ENCODE results near the gene MAT2B. TPM values are rescaled to one million over a fixed set of nuclear protein-coding genes. Genes with fewer than 3 reads are reported as not detected.
"Not testable (repeated sequence)": the region's sequence is repeated elsewhere in the genome, so short reads cannot be mapped to it uniquely, and the experiment has no call there.

MAT2B gene
- total RNA-seq, 3 donors from 2014 or later = 53.8 to 67.6 (median 55.2) TPM

DNA sequence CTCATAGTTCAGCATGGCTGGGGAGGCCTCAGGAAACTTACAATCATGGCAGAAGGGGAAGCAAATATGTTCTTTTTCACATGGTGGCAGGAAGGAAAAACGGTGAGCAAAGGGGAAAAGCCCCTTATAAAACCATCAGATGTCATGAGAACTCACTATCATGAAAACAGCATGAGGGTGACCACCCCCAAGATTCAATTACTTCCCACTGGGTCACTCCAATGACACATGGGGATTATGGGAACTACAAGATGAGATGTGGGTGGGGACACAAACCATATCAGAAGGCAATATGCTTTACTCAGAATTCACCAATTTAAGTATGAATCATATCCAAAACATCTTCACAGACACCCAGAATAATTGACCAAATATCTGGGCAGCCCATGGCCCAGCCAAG is 19.7 kb downstream of the MAT2B start:
- ATAC-seq = no peak
- no peak overlapping the region for H3K4me3 Mint-ChIP-seq
- peaks cover 13% of the 10 kb centered on the region for H3K36me3 Mint-ChIP-seq (ENCODE audit: insufficient read depth)

DNA sequence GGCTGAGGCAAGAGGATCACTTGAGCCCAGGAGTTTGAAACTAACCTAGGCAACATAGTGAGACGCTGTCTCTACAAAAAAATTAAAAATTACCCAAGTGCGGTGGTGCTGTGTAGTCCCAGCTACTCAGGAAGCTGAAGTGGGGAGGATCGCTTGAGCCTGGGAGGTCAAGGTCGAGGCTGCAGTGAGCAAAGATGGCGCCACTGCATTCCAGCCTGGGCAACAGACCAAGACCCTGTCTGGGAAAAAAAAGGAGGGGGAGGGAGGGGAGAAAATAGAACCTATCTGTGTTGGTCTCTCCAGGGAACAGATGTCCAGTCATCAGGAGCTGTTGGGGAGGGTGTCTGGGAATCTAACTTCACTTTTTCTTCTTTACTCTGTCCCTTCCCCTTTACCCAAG is 24.3 kb downstream of the MAT2B start:
- Mint-ChIP-seq H3K4me1 (ENCODE audit: low read depth) (no peaks in the 10 kb centered on the region), H3K9me3 (peaks cover 7% of the 10 kb centered on the region), H3K4me3 (no peak overlapping the region), H3K27me3 (ENCODE audit: low read depth) (no peaks in the 10 kb centered on the region), H3K36me3 (ENCODE audit: insufficient read depth) (peaks cover 3% of the 10 kb centered on the region)
- ATAC-seq = no peak
- no peak for DNase-seq

More for the DNA sequence above, 19.7 kb downstream of the MAT2B start:
- no peaks in the 10 kb centered on the region for H3K27me3 Mint-ChIP-seq (ENCODE audit: low read depth)
- H3K4me1 Mint-ChIP-seq (ENCODE audit: low read depth) = no peaks in the 10 kb centered on the region
- no peak for DNase-seq
- H3K9me3 Mint-ChIP-seq = peaks cover 9% of the 10 kb centered on the region

DNA sequence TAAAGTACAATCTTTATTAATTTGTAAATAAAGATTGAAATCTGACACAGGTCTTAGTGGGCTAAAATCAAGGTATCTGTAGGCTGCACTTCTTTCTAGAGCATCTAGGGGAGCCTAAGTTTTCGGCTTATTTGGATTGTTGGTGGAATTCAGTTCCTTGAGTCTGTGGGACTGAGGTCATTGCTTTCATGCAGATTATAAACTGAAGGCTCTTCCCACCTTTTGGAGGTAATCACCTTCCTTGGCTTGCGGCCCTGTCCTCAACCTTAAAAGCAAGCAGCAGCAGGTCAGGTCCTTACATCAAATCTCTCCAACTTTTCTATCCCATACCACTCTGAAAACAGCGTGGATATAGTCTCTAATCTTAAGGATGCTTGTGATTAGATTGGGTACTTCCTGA is 25.9 kb downstream of the MAT2B start:
- DNase-seq (no peak), ATAC-seq (no peak)
- Mint-ChIP-seq H3K9me3 (no peaks in the 10 kb centered on the region), H3K4me3 (no peak overlapping the region), H3K36me3 (ENCODE audit: insufficient read depth) (no peaks in the 10 kb centered on the region), H3K27me3 (ENCODE audit: low read depth) (no peaks in the 10 kb centered on the region), H3K4me1 (ENCODE audit: low read depth) (peaks cover 3% of the 10 kb centered on the region)

DNA sequence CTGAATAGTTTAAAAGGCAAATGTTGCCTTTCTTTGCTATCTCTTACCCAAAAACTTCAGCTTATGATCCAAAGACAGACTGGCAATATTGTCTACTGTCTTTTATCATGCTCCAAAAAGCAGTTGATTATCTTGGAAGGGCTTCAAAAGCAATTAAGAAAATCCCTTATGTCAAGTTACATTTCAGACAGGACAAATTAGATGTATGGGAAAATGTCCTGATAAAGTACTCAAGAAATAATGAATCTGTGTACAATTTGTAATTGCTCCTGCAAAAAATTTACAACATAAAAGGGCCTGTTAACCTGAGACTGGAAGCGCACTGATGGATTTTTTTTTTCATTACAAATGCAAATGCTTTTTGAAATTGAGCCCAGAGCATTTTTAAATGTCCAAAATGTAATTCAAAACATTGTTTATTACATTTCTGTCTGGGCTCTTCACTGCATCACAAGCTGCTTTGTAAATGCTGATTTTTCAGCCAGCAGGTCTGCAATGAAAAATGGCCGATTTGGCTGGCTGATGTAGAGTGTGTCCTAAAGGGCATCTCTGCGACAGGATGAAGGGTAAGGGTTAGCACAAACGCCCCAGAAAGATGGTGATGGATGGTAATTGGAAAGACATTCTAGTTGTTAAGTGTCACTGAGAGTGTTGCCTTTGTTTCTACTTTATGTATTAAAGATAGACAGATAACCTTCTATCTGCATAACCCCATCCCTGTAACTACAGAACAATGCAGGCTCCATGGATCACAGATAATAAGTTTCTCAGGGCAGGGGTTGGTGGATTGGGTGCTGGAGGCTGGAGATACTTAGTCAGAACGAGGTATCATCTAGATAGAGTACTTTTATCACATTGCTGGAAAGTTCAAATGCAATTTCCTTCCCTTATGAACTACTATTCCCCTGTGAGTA is 27.0 kb downstream of the MAT2B start:
- H3K4me1 Mint-ChIP-seq (ENCODE audit: low read depth) = peaks cover 3% of the 10 kb centered on the region
- H3K9me3 Mint-ChIP-seq = no peaks in the 10 kb centered on the region
- no peak for ATAC-seq

DNA sequence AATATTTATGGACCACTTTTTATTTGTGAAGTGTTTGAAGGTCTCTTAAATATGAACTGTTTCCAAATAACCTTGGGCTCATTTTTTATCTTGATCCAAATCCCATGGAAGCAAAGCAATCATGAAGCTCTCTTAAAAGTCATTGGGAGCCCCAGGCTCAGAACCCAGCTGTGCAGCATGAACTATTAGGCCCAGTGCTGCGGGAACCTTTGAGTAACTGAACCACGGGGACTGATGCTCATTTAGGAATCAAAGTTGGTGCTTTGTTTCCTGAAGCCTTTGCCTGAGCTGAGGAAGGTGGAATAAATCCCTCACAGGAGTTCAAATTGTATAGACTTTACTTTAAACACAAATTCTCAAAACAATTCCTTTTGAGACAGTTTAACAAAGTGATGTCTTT is 27.8 kb downstream of the MAT2B start:
- no peak overlapping the region for H3K4me3 Mint-ChIP-seq
- peaks cover 7% of the 10 kb centered on the region for H3K27me3 Mint-ChIP-seq (ENCODE audit: low read depth)
- ATAC-seq = no peak
- H3K4me1 Mint-ChIP-seq (ENCODE audit: low read depth) = peaks cover 3% of the 10 kb centered on the region
- DNase-seq = no peak
- no peaks in the 10 kb centered on the region for H3K36me3 Mint-ChIP-seq (ENCODE audit: insufficient read depth)
- no peaks in the 10 kb centered on the region for H3K9me3 Mint-ChIP-seq

More for the DNA sequence above, 27.0 kb downstream of the MAT2B start:
- no peaks in the 10 kb centered on the region for H3K36me3 Mint-ChIP-seq (ENCODE audit: insufficient read depth)
- peaks cover 4% of the 10 kb centered on the region for H3K27me3 Mint-ChIP-seq (ENCODE audit: low read depth)
- no peak overlapping the region for H3K4me3 Mint-ChIP-seq
- DNase-seq = no peak

DNA sequence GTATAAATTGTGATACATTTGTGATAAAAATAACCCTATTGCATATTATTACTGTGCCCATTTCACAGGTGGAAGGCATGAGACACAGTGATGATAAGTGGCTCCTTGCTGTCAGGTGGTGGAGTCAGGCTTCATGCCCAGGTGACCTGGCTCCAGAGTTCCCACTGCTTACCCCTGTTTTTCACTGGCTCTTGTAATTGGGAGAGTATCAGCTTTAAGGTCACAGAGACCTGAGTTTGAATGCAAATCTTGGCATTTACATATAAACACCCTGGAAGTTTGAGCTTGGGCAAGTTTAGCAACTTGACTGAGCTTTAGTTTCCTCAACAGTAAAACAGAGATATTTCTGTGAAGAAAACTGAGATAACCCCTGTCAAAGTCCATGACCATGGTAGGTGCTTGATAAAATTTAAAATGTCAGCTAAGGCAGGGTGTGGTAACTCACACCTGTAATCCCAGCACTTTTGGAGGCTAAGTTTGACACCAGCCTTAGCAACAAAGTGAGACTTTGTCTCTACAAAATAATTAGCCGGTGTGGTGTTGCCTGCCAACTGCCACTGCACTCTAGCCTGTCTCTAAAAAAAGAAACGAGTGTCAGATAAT is 29.2 kb downstream of the MAT2B start:
- Mint-ChIP-seq H3K9me3 (no peaks in the 10 kb centered on the region), H3K27me3 (ENCODE audit: low read depth) (peaks cover 9% of the 10 kb centered on the region), H3K36me3 (ENCODE audit: insufficient read depth) (no peaks in the 10 kb centered on the region), H3K4me3 (no peak overlapping the region), H3K4me1 (ENCODE audit: low read depth) (peaks cover 3% of the 10 kb centered on the region)
- DNase-seq = no peak
- ATAC-seq = no peak

DNA sequence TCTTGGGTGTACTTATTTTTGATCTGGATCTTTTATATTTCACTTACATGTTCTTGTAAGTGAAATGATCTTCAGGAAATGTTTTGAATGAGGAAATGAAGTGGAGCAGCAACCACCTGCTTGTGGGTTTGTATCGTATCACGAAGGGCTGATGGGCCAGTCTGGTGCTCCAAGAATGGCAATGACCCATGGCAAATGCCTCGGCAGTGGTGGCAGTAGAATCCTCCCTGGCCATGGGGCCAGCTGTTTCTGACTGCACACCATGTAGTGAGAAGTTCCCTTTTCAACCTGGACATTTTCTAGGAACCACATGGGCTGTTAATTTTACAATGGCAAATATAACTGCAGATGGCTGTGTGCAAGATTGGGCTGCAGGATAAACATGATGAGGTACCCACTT is 29.9 kb downstream of the MAT2B start:
- no peak for ATAC-seq
- Mint-ChIP-seq H3K4me1 (ENCODE audit: low read depth) (peaks cover 3% of the 10 kb centered on the region), H3K27me3 (ENCODE audit: low read depth) (peaks cover 10% of the 10 kb centered on the region), H3K9me3 (no peaks in the 10 kb centered on the region), H3K36me3 (ENCODE audit: insufficient read depth) (no peaks in the 10 kb centered on the region), H3K4me3 (no peak overlapping the region)
- no peak for DNase-seq

DNA sequence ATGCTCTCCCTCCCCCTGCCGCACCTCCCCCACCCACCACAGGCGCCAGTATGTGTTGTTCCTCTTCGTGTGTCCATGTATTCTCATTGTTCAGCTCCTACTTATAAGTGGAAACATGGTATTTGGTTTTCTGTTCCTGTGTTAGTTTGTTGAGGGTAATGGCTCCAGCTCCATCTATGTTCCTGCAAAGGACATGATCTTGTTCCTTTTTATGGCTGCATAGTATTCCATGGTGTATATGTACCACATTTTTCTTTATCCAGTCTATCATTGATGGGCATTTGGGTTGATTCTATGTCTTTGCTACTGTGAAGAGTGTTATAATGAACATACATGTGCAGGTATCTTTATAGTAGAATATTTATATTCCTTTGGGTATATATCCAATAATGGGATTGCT is 31.0 kb downstream of the MAT2B start:
- ATAC-seq; H3K4me3 Mint-ChIP-seq; H3K9me3 Mint-ChIP-seq; H3K36me3 Mint-ChIP-seq (ENCODE audit: insufficient read depth); DNase-seq; H3K4me1 Mint-ChIP-seq (ENCODE audit: low read depth): not testable (repeated sequence)
- peaks cover 20% of the 10 kb centered on the region for H3K27me3 Mint-ChIP-seq (ENCODE audit: low read depth)

DNA sequence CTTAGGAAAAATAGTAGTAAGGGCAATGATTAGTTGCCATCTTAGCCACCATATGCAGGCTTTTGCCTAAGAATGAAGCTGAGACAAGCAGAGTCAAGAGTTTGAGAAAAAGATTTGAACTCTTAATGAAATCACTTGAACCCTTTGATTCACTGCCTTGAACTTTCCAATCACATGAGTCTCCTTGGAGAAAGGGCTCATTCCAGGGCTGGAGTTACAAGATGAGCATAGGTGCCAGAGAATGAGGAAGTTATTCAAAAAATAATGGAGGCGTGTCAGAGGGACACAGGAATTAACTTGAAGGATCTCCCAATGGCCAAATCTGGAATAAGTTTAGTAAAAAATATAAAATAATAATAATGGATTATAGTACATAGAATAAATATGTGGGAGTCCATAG is 35.3 kb downstream of the MAT2B start:
- no peaks in the 10 kb centered on the region for H3K36me3 Mint-ChIP-seq (ENCODE audit: insufficient read depth)
- no peak for ATAC-seq
- no peak overlapping the region for H3K4me3 Mint-ChIP-seq
- no peak for DNase-seq
- H3K27me3 Mint-ChIP-seq (ENCODE audit: low read depth) = peaks cover 26% of the 10 kb centered on the region
- H3K4me1 Mint-ChIP-seq (ENCODE audit: low read depth) = no peaks in the 10 kb centered on the region
- no peaks in the 10 kb centered on the region for H3K9me3 Mint-ChIP-seq

DNA sequence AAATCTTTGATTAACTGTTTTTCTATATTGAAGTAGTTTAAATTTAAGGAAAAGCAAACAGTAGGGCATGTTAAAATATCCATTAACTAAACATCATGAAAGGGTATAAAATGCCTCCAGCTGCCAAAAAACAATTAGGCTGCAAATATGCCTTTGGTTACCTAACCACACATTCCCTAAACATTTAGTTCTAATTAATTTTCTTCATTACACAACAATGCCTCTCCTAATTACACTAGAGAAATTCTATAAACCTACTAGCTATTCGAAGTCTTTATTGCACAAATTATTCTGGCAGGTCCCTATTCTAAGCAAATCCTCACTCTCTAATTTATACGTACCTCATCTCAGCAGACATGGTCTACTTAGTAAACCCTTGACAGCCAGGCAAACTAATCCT is 37.4 kb downstream of the MAT2B start:
- Mint-ChIP-seq H3K27me3 (ENCODE audit: low read depth) (peaks cover 19% of the 10 kb centered on the region), H3K36me3 (ENCODE audit: insufficient read depth) (no peaks in the 10 kb centered on the region), H3K4me3 (no peak overlapping the region), H3K9me3 (no peaks in the 10 kb centered on the region), H3K4me1 (ENCODE audit: low read depth) (no peaks in the 10 kb centered on the region)
- ATAC-seq (no peak), DNase-seq (no peak)

DNA sequence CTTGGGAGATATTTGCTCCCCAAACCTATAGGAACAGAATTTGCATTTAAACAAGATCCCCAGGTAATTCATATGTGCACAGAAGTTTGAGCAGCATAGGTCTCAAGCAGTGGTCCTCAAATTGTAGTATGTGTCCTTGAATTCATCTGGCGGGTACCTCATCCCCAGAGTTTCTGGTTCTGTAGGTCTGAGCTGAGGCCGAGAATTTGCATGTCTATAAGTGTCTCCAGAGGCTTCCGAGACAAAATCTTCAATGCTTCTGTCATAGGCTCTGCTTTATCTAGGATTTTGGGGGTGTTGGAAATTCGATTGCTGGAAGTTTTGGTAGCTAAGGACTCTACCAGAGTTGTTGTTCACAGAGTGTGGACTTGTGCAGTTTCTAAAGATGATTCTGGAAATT is 38.6 kb downstream of the MAT2B start:
- no peaks in the 10 kb centered on the region for H3K36me3 Mint-ChIP-seq (ENCODE audit: insufficient read depth)
- no peaks in the 10 kb centered on the region for H3K9me3 Mint-ChIP-seq
- peaks cover 3% of the 10 kb centered on the region for H3K4me1 Mint-ChIP-seq (ENCODE audit: low read depth)
- DNase-seq = no peak
- ATAC-seq = no peak
- H3K4me3 Mint-ChIP-seq = no peak overlapping the region
- peaks cover 19% of the 10 kb centered on the region for H3K27me3 Mint-ChIP-seq (ENCODE audit: low read depth)

DNA sequence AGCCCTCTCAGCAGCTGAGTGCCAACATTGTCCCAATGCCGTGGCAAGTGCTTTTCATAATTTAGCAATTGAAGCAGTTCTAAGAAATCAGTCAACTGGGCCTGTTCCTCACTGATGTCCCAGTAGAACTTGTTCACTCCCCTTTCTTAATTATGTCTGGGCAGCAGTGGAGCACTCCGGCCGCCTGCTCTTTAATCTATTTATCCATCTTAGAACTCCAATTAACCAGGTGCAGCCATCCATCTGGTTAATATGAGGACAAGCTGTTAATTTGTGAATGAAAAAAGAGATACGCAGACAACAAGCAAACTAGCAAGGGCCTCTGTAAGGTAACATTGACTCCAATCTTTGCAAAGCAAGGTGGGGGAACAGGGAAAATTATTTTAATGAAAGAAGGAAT is 39.4 kb downstream of the MAT2B start:
- H3K36me3 Mint-ChIP-seq (ENCODE audit: insufficient read depth) = no peaks in the 10 kb centered on the region
- no peak overlapping the region for H3K4me3 Mint-ChIP-seq
- H3K27me3 Mint-ChIP-seq (ENCODE audit: low read depth) = peaks cover 17% of the 10 kb centered on the region
- no peaks in the 10 kb centered on the region for H3K9me3 Mint-ChIP-seq
- ATAC-seq = no peak
- no peak for DNase-seq
- peaks cover 4% of the 10 kb centered on the region for H3K4me1 Mint-ChIP-seq (ENCODE audit: low read depth)

DNA sequence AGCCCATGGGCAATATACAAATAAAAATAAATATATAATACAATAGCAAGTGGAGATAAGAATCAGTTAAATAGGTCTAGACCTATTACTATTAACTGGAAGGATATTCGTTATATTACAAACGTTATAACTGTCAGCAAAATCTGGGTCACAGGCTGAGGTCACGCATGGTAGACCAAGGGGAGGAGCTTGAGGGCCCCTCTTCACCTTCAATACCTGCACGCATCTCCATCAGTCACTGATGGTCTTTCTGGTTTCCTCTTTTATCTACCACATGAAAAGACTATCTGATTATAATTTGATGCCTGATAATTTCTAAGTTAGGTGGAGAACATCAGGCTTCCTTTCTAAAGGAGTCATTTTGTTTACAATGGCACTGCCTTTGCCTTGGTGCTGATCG is 43.2 kb downstream of the MAT2B start:
- Mint-ChIP-seq H3K27me3 (ENCODE audit: low read depth) (peaks cover 13% of the 10 kb centered on the region), H3K4me3 (no peak overlapping the region), H3K36me3 (ENCODE audit: insufficient read depth) (no peaks in the 10 kb centered on the region), H3K9me3 (no peaks in the 10 kb centered on the region), H3K4me1 (ENCODE audit: low read depth) (peaks cover 4% of the 10 kb centered on the region)
- no peak for DNase-seq
- ATAC-seq = no peak

DNA sequence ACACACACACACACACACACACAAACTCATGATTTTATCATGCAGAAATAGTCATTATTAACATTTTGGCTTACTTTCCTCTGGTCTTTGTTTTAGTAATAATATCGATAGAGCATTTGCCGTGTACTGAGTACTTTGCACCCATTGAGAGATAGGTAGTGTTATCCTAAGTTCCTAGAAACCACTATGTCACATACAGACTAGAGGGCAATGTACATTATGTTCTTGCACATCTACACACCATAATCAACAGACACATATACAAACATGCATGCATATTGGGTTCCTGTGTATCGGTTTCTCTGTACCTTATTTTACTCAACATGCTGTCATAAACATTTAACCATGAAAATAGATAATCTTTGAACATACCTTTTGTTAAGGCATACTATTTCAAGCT is 45.7 kb downstream of the MAT2B start:
- no peaks in the 10 kb centered on the region for H3K9me3 Mint-ChIP-seq
- DNase-seq (no peak), ATAC-seq (no peak)
- H3K27me3 Mint-ChIP-seq (ENCODE audit: low read depth) = peaks cover 18% of the 10 kb centered on the region
- no peak overlapping the region for H3K4me3 Mint-ChIP-seq
- H3K4me1 Mint-ChIP-seq (ENCODE audit: low read depth) = peaks cover 4% of the 10 kb centered on the region
- H3K36me3 Mint-ChIP-seq (ENCODE audit: insufficient read depth) = no peaks in the 10 kb centered on the region

DNA sequence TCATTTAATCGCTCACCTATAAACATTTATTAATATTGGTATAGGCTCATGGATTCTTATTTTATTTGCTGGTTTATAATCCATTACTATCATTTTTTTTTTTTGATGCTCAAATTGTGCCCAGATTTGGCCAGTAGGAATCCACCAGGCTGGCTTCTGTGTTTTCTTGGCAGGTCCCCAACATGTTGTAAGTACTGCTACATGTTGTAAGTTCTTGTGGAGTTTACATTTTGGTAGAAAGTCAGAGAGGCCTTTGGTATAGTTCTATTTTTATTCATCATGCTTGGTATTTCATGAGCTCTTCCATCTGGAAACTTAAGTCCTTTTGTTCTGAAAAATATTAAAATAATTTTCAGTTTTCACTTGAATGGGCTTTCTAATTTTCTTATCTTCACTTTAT is 47.1 kb downstream of the MAT2B start:
- Mint-ChIP-seq H3K4me3 (no peak overlapping the region), H3K9me3 (no peaks in the 10 kb centered on the region), H3K36me3 (ENCODE audit: insufficient read depth) (peaks cover 1% of the 10 kb centered on the region), H3K27me3 (ENCODE audit: low read depth) (peaks cover 18% of the 10 kb centered on the region), H3K4me1 (ENCODE audit: low read depth) (peaks cover 4% of the 10 kb centered on the region)
- DNase-seq (no peak), ATAC-seq (no peak)

Data from activated T-cell treated with anti-CD3 and anti-CD28 coated beads, Interleukin-2, amount 50 U/mL, for 4 hours (primary cell).